Spleen (tissue), 7 donors: ENCODE data around the gene WNT6.

ENCODE experiments used
- CTCF ChIP-seq, 11 experiments: fragments of 200-600 bp in 7 of 11; fragments of 450-650 bp in 4 of 11; sonication (generic) in 4 of 11; IDR thresholded peaks in 8 of 11; conservative IDR thresholded peaks in 3 of 11; 1 replicate in 7 of 11; 2 replicates in 4 of 11; pipeline versions ENCODE4 v1.4.0 to v1.8.0; 2016 to 2021; ENCODE audit warnings: antibody characterized with exemption in 11 of 11, inconsistent platforms in 4 of 11, mild to moderate bottlenecking in 1 of 11
- POLR2AphosphoS5 ChIP-seq, 3 donors: sonication (generic); formaldehyde crosslinking; IDR thresholded peaks; one replicate each; pipeline ENCODE4 v1.5.1; 2017; ENCODE audit warnings: antibody characterized with exemption in 3 of 3
- donor health status: DM: no; HTN: no; CAD: no; lungs with moderate emphysema.
- donor health status: DM: no; HTN: no; CAD: no.
- donor health status: DM: no; HTN: no; CAD: no.

DNA sequence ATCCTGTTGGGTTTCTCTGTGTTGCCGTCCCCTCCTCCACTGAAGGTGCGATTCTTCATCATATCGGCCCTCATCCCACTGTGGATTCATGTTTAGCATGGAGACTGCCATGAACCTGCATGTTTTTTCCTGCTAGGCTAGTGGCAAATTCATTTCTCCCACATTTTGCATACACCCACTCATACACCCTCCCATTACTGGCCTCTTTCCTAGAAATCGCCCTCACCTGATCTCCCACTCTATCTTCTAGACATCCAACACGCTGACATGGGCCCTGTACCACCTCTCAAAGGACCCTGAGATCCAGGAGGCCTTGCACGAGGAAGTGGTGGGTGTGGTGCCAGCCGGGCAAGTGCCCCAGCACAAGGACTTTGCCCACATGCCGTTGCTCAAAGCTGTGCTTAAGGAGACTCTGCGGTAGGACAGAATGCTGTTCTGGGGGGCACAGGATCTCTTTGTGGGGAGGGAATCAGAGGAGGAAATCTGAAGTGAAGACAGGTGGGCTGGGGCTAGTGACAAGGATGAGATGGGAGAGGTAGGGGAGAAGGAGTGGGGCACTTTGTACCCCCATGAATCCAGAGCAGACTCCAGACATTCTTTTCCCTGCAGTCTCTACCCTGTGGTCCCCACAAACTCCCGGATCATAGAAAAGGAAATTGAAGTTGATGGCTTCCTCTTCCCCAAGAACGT lies 45.7 kb upstream of the WNT6 start:
- TF ChIP-seq CTCF (IDR thresholded peaks at IDR 0.05 in 8 of 11, conservative IDR thresholded peaks at IDR 0.05 in 3 of 11) (no peak), POLR2AphosphoS5 (IDR thresholded peaks at IDR 0.05) (no peak)
